Lower leg skin (tissue), 3 donors: ENCODE results near the gene LYSMD2.

Experiments used
- POLR2A ChIP-seq, 2 donors: fragments of 450-650 bp; IDR thresholded peaks; one replicate each; pipeline ENCODE4 v1.6.1; 2016 to 2017; ENCODE audit warnings: antibody characterized with exemption in 2 of 2, mild to moderate bottlenecking in 1 of 2, moderate library complexity in 1 of 2
- TF ChIP-seq, protein P1 (sequence below), 3 donors: fragments of 450-650 bp; IDR thresholded peaks; one replicate each; pipeline ENCODE4 v1.5.1; 2016; ENCODE audit warnings: antibody characterized with exemption in 3 of 3, mild to moderate bottlenecking in 3 of 3, moderate library complexity in 2 of 3

DNA sequence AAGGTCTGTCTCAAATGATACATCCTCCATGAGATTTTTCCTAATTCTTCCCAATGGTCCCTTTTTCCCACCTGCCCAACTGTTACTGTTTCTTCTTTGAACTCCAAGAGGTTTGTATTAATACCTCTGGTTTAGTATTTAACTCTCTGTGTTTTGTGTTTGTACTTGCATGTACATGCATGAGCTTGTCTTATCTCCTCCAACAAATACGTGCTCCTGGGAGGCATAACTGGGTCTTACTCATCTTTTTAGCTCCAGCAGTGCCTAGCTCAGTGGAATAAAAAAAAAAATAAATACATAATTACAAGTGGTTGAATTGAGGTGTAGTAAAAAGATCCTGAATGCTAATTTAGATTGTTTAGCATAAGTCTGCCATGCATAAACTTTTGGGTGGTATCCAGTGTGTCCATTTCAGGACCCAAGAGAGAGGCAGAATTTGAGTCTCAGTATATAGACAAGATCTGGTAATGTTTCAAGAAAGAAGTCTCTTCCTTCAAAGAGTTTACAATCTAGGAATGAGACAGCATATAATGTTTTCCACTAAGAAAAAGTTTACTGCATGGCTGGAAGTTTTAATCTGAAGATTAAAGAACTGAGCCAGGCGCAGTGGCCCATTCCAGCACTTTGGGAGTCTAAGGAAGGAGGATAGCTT lies 1.7 kb upstream of the LYSMD2 start:
- TF ChIP-seq, protein P1, sequence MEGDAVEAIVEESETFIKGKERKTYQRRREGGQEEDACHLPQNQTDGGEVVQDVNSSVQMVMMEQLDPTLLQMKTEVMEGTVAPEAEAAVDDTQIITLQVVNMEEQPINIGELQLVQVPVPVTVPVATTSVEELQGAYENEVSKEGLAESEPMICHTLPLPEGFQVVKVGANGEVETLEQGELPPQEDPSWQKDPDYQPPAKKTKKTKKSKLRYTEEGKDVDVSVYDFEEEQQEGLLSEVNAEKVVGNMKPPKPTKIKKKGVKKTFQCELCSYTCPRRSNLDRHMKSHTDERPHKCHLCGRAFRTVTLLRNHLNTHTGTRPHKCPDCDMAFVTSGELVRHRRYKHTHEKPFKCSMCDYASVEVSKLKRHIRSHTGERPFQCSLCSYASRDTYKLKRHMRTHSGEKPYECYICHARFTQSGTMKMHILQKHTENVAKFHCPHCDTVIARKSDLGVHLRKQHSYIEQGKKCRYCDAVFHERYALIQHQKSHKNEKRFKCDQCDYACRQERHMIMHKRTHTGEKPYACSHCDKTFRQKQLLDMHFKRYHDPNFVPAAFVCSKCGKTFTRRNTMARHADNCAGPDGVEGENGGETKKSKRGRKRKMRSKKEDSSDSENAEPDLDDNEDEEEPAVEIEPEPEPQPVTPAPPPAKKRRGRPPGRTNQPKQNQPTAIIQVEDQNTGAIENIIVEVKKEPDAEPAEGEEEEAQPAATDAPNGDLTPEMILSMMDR (IDR thresholded peaks at IDR 0.05) = no peak
- TF ChIP-seq POLR2A (IDR thresholded peaks at IDR 0.05) = no peak
